B cell (primary cell): ENCODE data around the gene ALOXE3. TPM values are rescaled to one million over a fixed set of nuclear protein-coding genes. Genes with fewer than 3 reads are reported as not detected.

ENCODE experiments used
- ATAC-seq: fragments of 200-7000 bp; cut with Tn5 transposase; one replicate; pipeline ENCODE4 v1.10.0; 2021; ENCODE audit warnings: low read depth, mild to moderate bottlenecking, moderate number of reproducible peaks, moderate library complexity
- CTCF ChIA-PET: fragments of 350-600 bp; sonication (Branson Sonifier 250); formaldehyde crosslinking; loops from one replicate; lab custom pipeline; 2021; ENCODE audit warnings: antibody characterized with exemption, inconsistent platforms; lab: Charles Lee
- POLR2A ChIA-PET: fragments of 350-600 bp; sonication (Branson Sonifier 250); formaldehyde crosslinking; loops from one replicate; lab custom pipeline; 2021; ENCODE audit warnings: antibody characterized with exemption; lab: Charles Lee
- DNase-seq: peaks from one replicate; pipeline ENCODE4 v3.0.0; 2013
- H2AFZ ChIP-seq: 2 replicates; pipeline ENCODE4 v1.6.1; 2012; ENCODE audit warnings: mild to moderate bottlenecking, low read depth, low read length; ENCODE audit not compliant: insufficient read depth, poor library complexity, severe bottlenecking
- H3K27ac ChIP-seq, 2 donors: 1 replicate in 1 of 2; 2 replicates in 1 of 2; pipeline ENCODE4 v1.5.1; 2012 to 2013; ENCODE audit warnings: low read length in 2 of 2, mild to moderate bottlenecking in 2 of 2, moderate library complexity in 1 of 2
- H3K27me3 ChIP-seq, 4 experiments: fragments of 200-600 bp in 1 of 4; sonication (generic) in 1 of 4; replicated peaks in 1 of 4; 1 replicate in 2 of 4; 2 replicates in 2 of 4; pipeline versions ENCODE4 v1.6.1 to v1.7.0; 2013 to 2016; ENCODE audit warnings: low read length in 3 of 4, mild to moderate bottlenecking in 2 of 4, mixed read lengths in 1 of 4, moderate library complexity in 1 of 4; ENCODE audit not compliant: insufficient read depth in 4 of 4, control insufficient read depth in 3 of 4; ENCODE audit errors: control extremely low read depth in 1 of 4
- H3K36me3 ChIP-seq, 2 experiments: replicated peaks in 1 of 2; 1 replicate in 1 of 2; 2 replicates in 1 of 2; pipeline versions ENCODE4 v1.6.1 to v1.7.1; 2013; ENCODE audit warnings: low read length in 1 of 2; ENCODE audit not compliant: insufficient read depth in 2 of 2, control insufficient read depth in 1 of 2; ENCODE audit errors: control extremely low read depth in 1 of 2, extremely low read depth in 1 of 2
- H3K4me1 ChIP-seq, 2 donors: fragments of 200-600 bp in 1 of 2; sonication (generic) in 1 of 2; 1 replicate in 1 of 2; 2 replicates in 1 of 2; pipeline versions ENCODE4 v1.5.1 to v1.6.1; 2013 to 2017; ENCODE audit warnings: low read length in 2 of 2; ENCODE audit not compliant: control insufficient read depth in 2 of 2, insufficient read depth in 2 of 2
- H3K4me2 ChIP-seq: replicated peaks from 2 replicates; pipeline ENCODE3; 2012; ENCODE audit warnings: mild to moderate bottlenecking, low read depth, low read length; ENCODE audit not compliant: poor library complexity, severe bottlenecking
- H3K4me3 ChIP-seq, 5 experiments: fragments of 200-600 bp in 1 of 5; sonication (generic) in 1 of 5; 1 replicate in 3 of 5; 2 replicates in 2 of 5; pipeline versions ENCODE4 v1.5.1 to v1.7.0; 2011 to 2016; ENCODE audit warnings: low read length in 4 of 5, mild to moderate bottlenecking in 4 of 5, low read depth in 2 of 5, control low read depth in 1 of 5, moderate library complexity in 1 of 5; ENCODE audit not compliant: insufficient read depth in 1 of 5; ENCODE audit errors: control extremely low read depth in 1 of 5, extremely low read depth in 1 of 5
- H3K79me2 ChIP-seq: fragments of 200-600 bp; sonication (generic); one replicate; pipeline ENCODE4 v1.6.0; 2016; ENCODE audit warnings: low read length; ENCODE audit not compliant: control insufficient read depth, insufficient read depth
- H3K9ac ChIP-seq: fragments of 200-600 bp; sonication (generic); 2 replicates; pipeline ENCODE4 v1.6.1; 2017; ENCODE audit warnings: mild to moderate bottlenecking, low read length, moderate library complexity
- H3K9me3 ChIP-seq, 3 donors: one replicate each; pipeline versions ENCODE4 v1.6.1 to v1.7.1; 2013; ENCODE audit warnings: low read length in 2 of 3; ENCODE audit not compliant: control insufficient read depth in 2 of 3, insufficient read depth in 1 of 3; ENCODE audit errors: control extremely low read depth in 1 of 3
- H4K20me1 ChIP-seq: 2 replicates; pipeline ENCODE4 v1.6.0; 2012; ENCODE audit warnings: mild to moderate bottlenecking, low read length; ENCODE audit not compliant: insufficient read depth, control insufficient read depth, poor library complexity, severe bottlenecking
- H3K27ac Mint-ChIP-seq: one replicate; pipeline ENCODE4 v1.8.0; 2021; ENCODE audit warnings: mixed read lengths
- H3K27me3 Mint-ChIP-seq: one replicate; pipeline ENCODE4 v1.8.0; 2021; ENCODE audit warnings: mixed read lengths
- H3K4me1 Mint-ChIP-seq: one replicate; pipeline ENCODE4 v1.8.0; 2021; ENCODE audit warnings: mixed read lengths
- H3K4me3 Mint-ChIP-seq: one replicate; pipeline ENCODE4 v1.8.0; 2021; ENCODE audit warnings: mixed read lengths
- H3K9me3 Mint-ChIP-seq: one replicate; pipeline ENCODE4 v1.8.0; 2022; ENCODE audit warnings: mixed read lengths; ENCODE audit not compliant: insufficient read depth
- EZH2 ChIP-seq: IDR thresholded peaks from 2 replicates; pipeline ENCODE4 v1.6.1; 2012; ENCODE audit warnings: borderline replicate concordance, low read depth, mild to moderate bottlenecking, moderate library complexity, low read length; ENCODE audit not compliant: insufficient read depth, poor library complexity, severe bottlenecking
- WGBS: methylation state at CpG from one replicate; pipeline ENCODE4 v1.1.5; 2013; ENCODE audit warnings: missing lambda C conversion rate; ENCODE audit not compliant: insufficient coverage; 5-methylcytosine and 5-hydroxymethylcytosine counted together
- intact Hi-C: fragments of 100-400 bp; cut with micrococcal nuclease; formaldehyde crosslinking; loops from one replicate; pipeline ENCODE4 v1.10.0; 2022
- polyA plus RNA-seq: library from polyadenylated mRNA; depleted of rRNA; stranded (reverse); fragments of >200 nt; gene quantifications from 2 replicates; pipeline ENCODE4 v1.2.3, GENCODE V29; 2012
- total RNA-seq, 2 donors: library from RNA; stranded (reverse); fragments of 120-200 nt in 1 of 2; gene quantifications; 1 replicate in 1 of 2; 2 replicates in 1 of 2; pipeline versions ENCODE4 v1.2.3 to v1.2.4, GENCODE V29; 2013 to 2022
- TF ChIP-seq, protein P1 (sequence below): fragments of 200-600 bp; IDR thresholded peaks from one replicate; pipeline ENCODE4 v1.8.0; 2022; ENCODE audit warnings: antibody characterized with exemption, mild to moderate bottlenecking

Gene ALOXE3
- total and polyA plus RNA-seq, 2 donors (not counting 1 experiment from before 2014, with no cell fraction given), result 0.04 TPM; not detected in 1

DNA sequence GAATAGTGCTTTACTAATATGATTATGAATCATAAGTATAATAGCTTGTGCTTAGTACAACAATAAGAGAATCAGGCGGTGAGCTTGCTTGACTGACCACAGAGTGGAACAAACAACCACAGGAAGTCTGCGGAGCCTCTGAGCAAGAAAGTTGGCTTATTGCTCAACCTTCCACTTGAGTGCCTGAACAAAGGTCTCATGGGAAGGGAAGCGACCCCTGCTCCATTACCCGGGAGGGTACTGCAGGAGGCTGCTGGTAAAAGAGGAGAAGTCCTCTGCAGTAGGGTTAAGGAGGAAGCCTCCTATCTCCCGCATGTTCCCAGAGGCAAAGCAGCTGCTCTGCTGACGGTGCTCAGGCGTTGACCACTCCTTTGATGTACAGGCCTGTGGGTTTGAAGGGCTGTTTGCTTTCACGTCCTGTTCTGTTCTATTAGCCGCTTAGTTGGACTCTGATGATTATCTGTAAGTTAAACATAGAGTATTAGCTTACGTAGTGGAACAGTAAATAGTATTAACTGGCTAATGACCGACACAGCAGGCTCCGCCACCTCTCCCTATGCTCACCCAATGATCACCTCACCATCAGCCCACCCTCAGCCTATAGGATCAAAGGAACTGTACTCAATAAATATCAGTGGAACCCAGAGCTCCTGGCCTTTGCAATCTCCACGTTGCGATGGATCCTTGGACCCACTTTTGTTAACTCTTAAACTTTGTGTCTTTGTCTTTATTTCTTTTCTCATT is 61.9 kb downstream of the ALOXE3 start:
- peaks cover 22% of the 10 kb centered on the region for H3K27me3 Mint-ChIP-seq
- peak overlapping the region; percentile 26 for H2AFZ ChIP-seq
- ATAC-seq, result peak; percentile 61

More for the DNA sequence above, 61.9 kb downstream of the ALOXE3 start:
- Histone ChIP-seq H3K36me3 (no peaks in the 10 kb centered on the region), H3K79me2 (no peaks in the 10 kb centered on the region), H3K27me3 (peaks cover 0 to 18% (median 5%) of the 10 kb centered on the region in 4 experiments), H3K4me1 (peaks cover 22 to 25% of the 10 kb centered on the region in 2 donors), H3K9ac (peak overlapping the region; percentile 26), H3K27ac (no peak overlapping the region), H3K9me3 (no peaks in the 10 kb centered on the region), H3K4me3 (peak overlapping the region in 1 of 5 experiments; percentile 21), H3K4me2 (peak overlapping the region; percentile 63), H4K20me1 (no peaks in the 10 kb centered on the region)
- Mint-ChIP-seq H3K27ac (peak overlapping the region; percentile 88), H3K9me3 (no peaks in the 10 kb centered on the region), H3K4me3 (peak overlapping the region; percentile 29), H3K4me1 (peaks cover 29% of the 10 kb centered on the region)
- ChIA-PET POLR2A (interaction anchor here (1.0 kb wide), 1 partner anchor 117 kb away, joined by 3 read pairs; no protein-coding TSS in a partner anchor), CTCF (interaction anchor here (0.6 to 10.2 kb wide), 37 partner anchors 9 to 1011 kb away, joined by 3 to 131 read pairs (median 5); partner anchors contain the start of genes ALOXE3, CNTROB, GUCY2D and KCNAB3)
- WGBS, result 26% methylated on average over 10 of the region's 14 CpGs
- intact Hi-C loops, result loop anchor here (5.0 kb wide), 1 partner anchor 124 kb away; the partner anchor contains the start of genes CNTROB and TRAPPC1
- TF ChIP-seq EZH2, result no peak
- TF ChIP-seq, protein P1, sequence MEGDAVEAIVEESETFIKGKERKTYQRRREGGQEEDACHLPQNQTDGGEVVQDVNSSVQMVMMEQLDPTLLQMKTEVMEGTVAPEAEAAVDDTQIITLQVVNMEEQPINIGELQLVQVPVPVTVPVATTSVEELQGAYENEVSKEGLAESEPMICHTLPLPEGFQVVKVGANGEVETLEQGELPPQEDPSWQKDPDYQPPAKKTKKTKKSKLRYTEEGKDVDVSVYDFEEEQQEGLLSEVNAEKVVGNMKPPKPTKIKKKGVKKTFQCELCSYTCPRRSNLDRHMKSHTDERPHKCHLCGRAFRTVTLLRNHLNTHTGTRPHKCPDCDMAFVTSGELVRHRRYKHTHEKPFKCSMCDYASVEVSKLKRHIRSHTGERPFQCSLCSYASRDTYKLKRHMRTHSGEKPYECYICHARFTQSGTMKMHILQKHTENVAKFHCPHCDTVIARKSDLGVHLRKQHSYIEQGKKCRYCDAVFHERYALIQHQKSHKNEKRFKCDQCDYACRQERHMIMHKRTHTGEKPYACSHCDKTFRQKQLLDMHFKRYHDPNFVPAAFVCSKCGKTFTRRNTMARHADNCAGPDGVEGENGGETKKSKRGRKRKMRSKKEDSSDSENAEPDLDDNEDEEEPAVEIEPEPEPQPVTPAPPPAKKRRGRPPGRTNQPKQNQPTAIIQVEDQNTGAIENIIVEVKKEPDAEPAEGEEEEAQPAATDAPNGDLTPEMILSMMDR, result no peak
- DNase-seq, result peak; percentile 64
